Bronchial epithelial cell (primary cell): ENCODE results near the gene CCDC107. TPM values are rescaled to one million over a fixed set of nuclear protein-coding genes. Genes with fewer than 3 reads are reported as not detected.

ENCODE experiments used
- DNase-seq: peaks from one replicate; pipeline ENCODE4 v3.0.0-alpha.2; 2010; ENCODE audit warnings: low read depth
- FAIRE-seq: peaks from 2 replicates; lab custom pipeline; 2011; peaks lifted over from hg19 to GRCh38; lab: Jason Lieb, UNC
- H3K27me3 ChIP-seq: 2 replicates; pipeline ENCODE4 v1.5.1; 2011; ENCODE audit warnings: low read length; ENCODE audit not compliant: control insufficient read depth, insufficient read depth
- H3K36me3 ChIP-seq: 2 replicates; pipeline ENCODE4 v1.5.1; 2011; ENCODE audit warnings: low read length; ENCODE audit not compliant: control insufficient read depth, insufficient read depth
- H3K4me3 ChIP-seq: 2 replicates; pipeline ENCODE4 v1.5.1; 2011; ENCODE audit warnings: mild to moderate bottlenecking, low read depth, low read length, control low read depth
- total RNA-seq: library from RNA; depleted of rRNA; stranded (reverse); fragments of >200 nt; gene quantifications from 2 replicates; pipeline ENCODE4 v1.2.1, GENCODE V29; 2014
- TF ChIP-seq, protein P1 (sequence below): IDR thresholded peaks from 2 replicates; pipeline ENCODE4 v1.5.1; 2011; ENCODE audit warnings: mild to moderate bottlenecking, moderate library complexity, low read length, control low read depth, inconsistent platforms; ENCODE audit not compliant: insufficient read depth, severe bottlenecking

CCDC107 gene
- total RNA-seq, 1 donor from 2014 or later: 13.7 TPM

DNA sequence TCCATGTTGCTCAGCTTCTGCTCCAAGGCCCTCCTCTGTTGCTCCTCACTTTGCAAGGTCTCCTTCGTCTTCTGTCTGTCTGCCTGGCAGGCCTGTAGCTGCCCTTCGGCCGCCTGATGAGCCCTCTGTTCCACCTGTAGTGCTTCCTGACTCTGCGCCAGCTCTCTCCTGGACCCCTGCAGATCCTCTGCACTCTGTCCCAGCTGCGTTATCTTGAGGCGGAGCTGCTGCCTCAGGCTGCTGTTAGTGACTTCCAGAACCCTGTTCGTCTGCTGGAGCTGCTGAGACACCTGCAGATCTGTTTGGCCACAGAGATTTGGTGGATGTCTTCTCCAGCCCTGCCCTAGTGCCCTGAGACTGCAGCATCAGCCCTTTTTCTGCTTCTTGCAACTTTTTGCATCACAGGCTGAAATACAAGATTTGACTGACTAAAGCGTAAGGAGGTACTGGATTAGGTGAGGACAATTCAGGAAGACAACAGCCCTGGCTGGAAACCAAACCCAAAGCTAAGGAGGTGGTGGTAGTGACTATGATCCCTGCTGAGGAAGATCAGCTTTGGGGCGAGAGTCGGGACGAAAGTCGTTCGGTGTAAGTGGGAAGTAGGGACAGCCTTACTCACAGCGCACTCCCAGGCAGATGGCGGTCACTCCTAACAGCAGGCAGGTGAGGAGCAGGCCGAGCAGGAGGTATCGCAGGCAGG is 42.0 kb upstream of the CCDC107 start:
- Histone ChIP-seq H3K36me3 (no peaks in the 10 kb centered on the region), H3K27me3 (peaks cover 4% of the 10 kb centered on the region), H3K4me3 (no peak overlapping the region)
- FAIRE-seq (no peak), DNase-seq (no peak)
- TF ChIP-seq, protein P1, sequence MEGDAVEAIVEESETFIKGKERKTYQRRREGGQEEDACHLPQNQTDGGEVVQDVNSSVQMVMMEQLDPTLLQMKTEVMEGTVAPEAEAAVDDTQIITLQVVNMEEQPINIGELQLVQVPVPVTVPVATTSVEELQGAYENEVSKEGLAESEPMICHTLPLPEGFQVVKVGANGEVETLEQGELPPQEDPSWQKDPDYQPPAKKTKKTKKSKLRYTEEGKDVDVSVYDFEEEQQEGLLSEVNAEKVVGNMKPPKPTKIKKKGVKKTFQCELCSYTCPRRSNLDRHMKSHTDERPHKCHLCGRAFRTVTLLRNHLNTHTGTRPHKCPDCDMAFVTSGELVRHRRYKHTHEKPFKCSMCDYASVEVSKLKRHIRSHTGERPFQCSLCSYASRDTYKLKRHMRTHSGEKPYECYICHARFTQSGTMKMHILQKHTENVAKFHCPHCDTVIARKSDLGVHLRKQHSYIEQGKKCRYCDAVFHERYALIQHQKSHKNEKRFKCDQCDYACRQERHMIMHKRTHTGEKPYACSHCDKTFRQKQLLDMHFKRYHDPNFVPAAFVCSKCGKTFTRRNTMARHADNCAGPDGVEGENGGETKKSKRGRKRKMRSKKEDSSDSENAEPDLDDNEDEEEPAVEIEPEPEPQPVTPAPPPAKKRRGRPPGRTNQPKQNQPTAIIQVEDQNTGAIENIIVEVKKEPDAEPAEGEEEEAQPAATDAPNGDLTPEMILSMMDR: no peak

- peak overlapping the region; percentile 18 for H3K4me3 ChIP-seq
- H3K36me3 ChIP-seq: no peaks in the 10 kb centered on the region
- FAIRE-seq (no peak), DNase-seq (peak; percentile 36)
- H3K27me3 ChIP-seq: peaks cover 4% of the 10 kb centered on the region
- TF ChIP-seq, protein P1: no peak
Observed at GRCh38 chr9:35616681-35617459, 41.2 kb upstream of the CCDC107 start.

GRCh38 chr9:35617548-35617947 is 40.5 kb upstream of the CCDC107 start:
- TF ChIP-seq, protein P1: no peak
- no peak for FAIRE-seq
- DNase-seq: no peak
- H3K4me3 ChIP-seq: no peak overlapping the region
- H3K27me3 ChIP-seq: peaks cover 4% of the 10 kb centered on the region
- H3K36me3 ChIP-seq: no peaks in the 10 kb centered on the region

DNA sequence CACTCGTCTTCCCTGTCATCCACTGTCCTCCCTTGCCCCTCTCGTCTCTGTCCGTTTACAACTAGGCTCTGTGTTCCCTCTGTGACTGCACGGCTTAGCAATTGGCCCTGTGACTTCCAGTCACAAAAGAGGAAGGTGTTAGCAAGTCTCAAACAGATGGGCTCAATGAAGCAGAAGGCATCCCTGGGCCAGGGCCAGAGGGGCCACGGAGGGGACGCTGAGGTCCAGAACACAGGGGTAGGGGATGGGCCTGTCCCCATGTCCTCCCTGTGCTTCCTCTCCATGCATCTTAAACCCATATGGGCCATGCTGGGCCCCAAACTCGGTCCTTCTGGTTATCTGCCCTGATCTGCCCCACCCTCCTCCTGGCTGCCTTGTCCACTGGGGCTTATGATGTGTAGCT is 39.8 kb upstream of the CCDC107 start, which contains the start of gene CD72:
TSS of gene CD72 (minus strand) at position 89 of the 403 bp plus-strand sequence. CDS start 110 bp downstream, outside the sequence.
- TF ChIP-seq, protein P1: no peak
- FAIRE-seq (no peak), DNase-seq (no peak)
- H3K27me3 ChIP-seq: peaks cover 4% of the 10 kb centered on the region
- H3K36me3 ChIP-seq: no peaks in the 10 kb centered on the region
- H3K4me3 ChIP-seq: peak within 1 kb of the TSS; percentile 18

- Histone ChIP-seq H3K4me3 (no peak overlapping the region), H3K27me3 (peaks cover 4% of the 10 kb centered on the region), H3K36me3 (no peaks in the 10 kb centered on the region)
- TF ChIP-seq, protein P1: no peak
- FAIRE-seq: no peak
- DNase-seq: no peak
Observed at GRCh38 chr9:35618854-35619799, 39.0 kb upstream of the CCDC107 start.
